Mucosa of rectum (tissue), 2 donors: ENCODE measurements around the gene CCK.

Source experiments
- H3K27ac ChIP-seq, 2 donors: one replicate each; pipeline ENCODE4 v1.7.0; 2013; ENCODE audit warnings: inconsistent platforms in 2 of 2, low read depth in 2 of 2, low read length in 2 of 2
- H3K27me3 ChIP-seq, 2 donors: one replicate each; pipeline ENCODE4 v1.7.0; 2013; ENCODE audit warnings: low read length in 2 of 2; ENCODE audit not compliant: control insufficient read depth in 2 of 2, insufficient read depth in 2 of 2
- H3K36me3 ChIP-seq, 2 donors: one replicate each; pipeline ENCODE4 v1.7.0; 2013; ENCODE audit warnings: low read length in 2 of 2; ENCODE audit not compliant: control insufficient read depth in 2 of 2, insufficient read depth in 2 of 2
- H3K4me1 ChIP-seq, 2 donors: one replicate each; pipeline ENCODE4 v1.7.0; 2013; ENCODE audit warnings: low read length in 2 of 2, mild to moderate bottlenecking in 1 of 2; ENCODE audit not compliant: control insufficient read depth in 2 of 2, insufficient read depth in 2 of 2
- H3K4me3 ChIP-seq, 2 donors: one replicate each; pipeline ENCODE4 v1.7.0; 2013; ENCODE audit warnings: low read length in 2 of 2
- H3K9ac ChIP-seq, 2 donors: one replicate each; pipeline ENCODE4 v1.7.0; 2013; ENCODE audit warnings: low read length in 2 of 2, low read depth in 1 of 2, mild to moderate bottlenecking in 1 of 2
- H3K9me3 ChIP-seq, 2 donors: one replicate each; pipeline ENCODE4 v1.7.0; 2013; ENCODE audit warnings: low read length in 2 of 2; ENCODE audit not compliant: control insufficient read depth in 2 of 2
- donor health status: healthy.
- donor health status: Normal muscosa, but diverticular disease.

CCK gene

GRCh38 chr3:42266085-42266484, at the start of gene CCK:
Gene CCK, minus strand, starts transcription at chr3:42266185. Its CDS starts 2,555 bp downstream, at chr3:42263630.
- Histone ChIP-seq H3K27ac (no peak within 1 kb of the TSS), H3K36me3 (no peaks in the 10 kb centered on the region), H3K9ac (no peak within 1 kb of the TSS), H3K27me3 (peaks cover 40 to 43% of the 10 kb centered on the region in 2 donors), H3K4me3 (no peak within 1 kb of the TSS), H3K9me3 (no peaks in the 10 kb centered on the region), H3K4me1 (no peaks in the 10 kb centered on the region)

- H3K4me1 ChIP-seq: no peaks in the 10 kb centered on the region
- H3K27me3 ChIP-seq: peaks cover 0 to 3% of the 10 kb centered on the region in 2 donors
- no peaks in the 10 kb centered on the region for H3K36me3 ChIP-seq
- no peak overlapping the region for H3K9ac ChIP-seq
- peaks cover 0 to 6% of the 10 kb centered on the region in 2 donors for H3K9me3 ChIP-seq
- no peak overlapping the region for H3K4me3 ChIP-seq
- no peak overlapping the region for H3K27ac ChIP-seq
Observed at GRCh38 chr3:42314411-42314810, 48.4 kb upstream of the CCK start.

GRCh38 chr3:42308651-42309050, 42.7 kb upstream of the CCK start:
- Histone ChIP-seq H3K4me3 (no peak overlapping the region), H3K27me3 (peaks cover 0 to 3% of the 10 kb centered on the region in 2 donors), H3K9ac (no peak overlapping the region), H3K36me3 (no peaks in the 10 kb centered on the region), H3K27ac (no peak overlapping the region), H3K9me3 (peaks cover 0 to under 1% of the 10 kb centered on the region in 2 donors), H3K4me1 (no peaks in the 10 kb centered on the region)

- H3K27me3 ChIP-seq: peaks cover 0 to 3% of the 10 kb centered on the region in 2 donors
- H3K36me3 ChIP-seq: no peaks in the 10 kb centered on the region
- H3K27ac ChIP-seq: no peak overlapping the region
- no peaks in the 10 kb centered on the region for H3K4me1 ChIP-seq
- no peaks in the 10 kb centered on the region for H3K9me3 ChIP-seq
- H3K4me3 ChIP-seq: no peak overlapping the region
- H3K9ac ChIP-seq: no peak overlapping the region
Observed at GRCh38 chr3:42306499-42306898, 40.5 kb upstream of the CCK start.

- no peaks in the 10 kb centered on the region for H3K9me3 ChIP-seq
- no peaks in the 10 kb centered on the region for H3K27me3 ChIP-seq
- H3K27ac ChIP-seq: no peak overlapping the region
- no peak overlapping the region for H3K4me3 ChIP-seq
- no peaks in the 10 kb centered on the region for H3K4me1 ChIP-seq
- H3K36me3 ChIP-seq: no peaks in the 10 kb centered on the region
- H3K9ac ChIP-seq: no peak overlapping the region
Observed at GRCh38 chr3:42302924-42303634, 37.1 kb upstream of the CCK start.

GRCh38 chr3:42301446-42302175, 35.6 kb upstream of the CCK start:
- Histone ChIP-seq H3K4me1 (no peaks in the 10 kb centered on the region), H3K4me3 (no peak overlapping the region), H3K9me3 (no peaks in the 10 kb centered on the region), H3K27ac (no peak overlapping the region), H3K36me3 (no peaks in the 10 kb centered on the region), H3K27me3 (no peaks in the 10 kb centered on the region), H3K9ac (no peak overlapping the region)

- H3K4me1 ChIP-seq: no peaks in the 10 kb centered on the region
- H3K27me3 ChIP-seq: no peaks in the 10 kb centered on the region
- H3K27ac ChIP-seq: no peak overlapping the region
- no peaks in the 10 kb centered on the region for H3K9me3 ChIP-seq
- H3K9ac ChIP-seq: no peak overlapping the region
- no peaks in the 10 kb centered on the region for H3K36me3 ChIP-seq
- no peak overlapping the region for H3K4me3 ChIP-seq
Observed at GRCh38 chr3:42300778-42301177, 34.8 kb upstream of the CCK start.

- no peak overlapping the region for H3K9ac ChIP-seq
- H3K36me3 ChIP-seq: no peaks in the 10 kb centered on the region
- H3K9me3 ChIP-seq: no peaks in the 10 kb centered on the region
- no peak overlapping the region for H3K27ac ChIP-seq
- H3K4me3 ChIP-seq: no peak overlapping the region
- no peaks in the 10 kb centered on the region for H3K27me3 ChIP-seq
- no peaks in the 10 kb centered on the region for H3K4me1 ChIP-seq
Observed at GRCh38 chr3:42300013-42300412, 34.0 kb upstream of the CCK start.

GRCh38 chr3:42298259-42298658, 32.3 kb upstream of the CCK start:
- H3K4me3 ChIP-seq: no peak overlapping the region
- no peaks in the 10 kb centered on the region for H3K4me1 ChIP-seq
- no peak overlapping the region for H3K27ac ChIP-seq
- H3K9me3 ChIP-seq: no peaks in the 10 kb centered on the region
- no peaks in the 10 kb centered on the region for H3K27me3 ChIP-seq
- H3K36me3 ChIP-seq: no peaks in the 10 kb centered on the region
- no peak overlapping the region for H3K9ac ChIP-seq

GRCh38 chr3:42292009-42292408, 26.0 kb upstream of the CCK start:
- Histone ChIP-seq H3K27me3 (peaks cover 0 to 2% of the 10 kb centered on the region in 2 donors), H3K4me1 (no peaks in the 10 kb centered on the region), H3K9me3 (no peaks in the 10 kb centered on the region), H3K4me3 (no peak overlapping the region), H3K27ac (no peak overlapping the region), H3K36me3 (no peaks in the 10 kb centered on the region), H3K9ac (no peak overlapping the region)
